Immature natural killer cell (primary cell): Measurements from ENCODE around the gene RRP7A. TPM values are rescaled to one million over a fixed set of nuclear protein-coding genes. Genes with fewer than 3 reads are reported as not detected.
"Not testable (repeated sequence)": the region's sequence is repeated elsewhere in the genome, so short reads cannot be mapped to it uniquely, and the experiment has no call there.

Experiments
- DNase-seq, 3 donors: peaks; one replicate each; pipeline ENCODE4 v3.0.0; 2022; ENCODE audit warnings: mixed read lengths in 1 of 3
- H3K27ac Mint-ChIP-seq, 6 donors: one replicate each; pipeline ENCODE4 v1.8.0; 2020; ENCODE audit warnings: mixed read lengths in 6 of 6, mild to moderate bottlenecking in 5 of 6, inconsistent platforms in 4 of 6, moderate library complexity in 3 of 6
- H3K27me3 Mint-ChIP-seq, 3 donors: one replicate each; pipeline ENCODE4 v1.8.0; 2020 to 2021; ENCODE audit warnings: low read depth in 3 of 3, mild to moderate bottlenecking in 3 of 3, mixed read lengths in 3 of 3, moderate library complexity in 3 of 3, inconsistent platforms in 1 of 3
- H3K36me3 Mint-ChIP-seq, 3 donors: one replicate each; pipeline ENCODE4 v1.8.0; 2020; ENCODE audit warnings: mixed read lengths in 3 of 3, inconsistent platforms in 2 of 3, mild to moderate bottlenecking in 2 of 3
- H3K4me1 Mint-ChIP-seq, 2 donors: one replicate each; pipeline ENCODE4 v1.8.0; 2020; ENCODE audit warnings: inconsistent platforms in 2 of 2, mild to moderate bottlenecking in 2 of 2, mixed read lengths in 2 of 2, moderate library complexity in 1 of 2
- H3K4me3 Mint-ChIP-seq, 5 donors: one replicate each; pipeline ENCODE4 v1.8.0; 2020; ENCODE audit warnings: mild to moderate bottlenecking in 5 of 5, mixed read lengths in 5 of 5, inconsistent platforms in 3 of 5, moderate library complexity in 3 of 5
- H3K9me3 Mint-ChIP-seq, 6 donors: one replicate each; pipeline ENCODE4 v1.8.0; 2020; ENCODE audit warnings: mild to moderate bottlenecking in 6 of 6, mixed read lengths in 6 of 6, inconsistent platforms in 4 of 6, moderate library complexity in 3 of 6
- polyA plus RNA-seq, 3 donors: library from polyadenylated mRNA; unstranded; fragments of 300-500 nt; fragmentation: Illumina TruSeq; gene quantifications; one replicate each; pipeline ENCODE4 v1.2.3, GENCODE V29; 2021

Gene RRP7A
- polyA plus RNA-seq, 3 donors from 2014 or later, result 54.3 to 78.2 (median 62.3) TPM

- H3K36me3 Mint-ChIP-seq, result no peaks in the 10 kb centered on the region
These were observed 19.3 kb downstream of the RRP7A start for GRCh38 chr22:42500161-42500835.

GRCh38 chr22:42499773-42500160 lies 19.8 kb downstream of the RRP7A start:
- not testable (repeated sequence) for H3K27ac Mint-ChIP-seq, H3K4me1 Mint-ChIP-seq, H3K9me3 Mint-ChIP-seq

More at GRCh38 chr22:42500161-42500835, 19.3 kb downstream of the RRP7A start:
- peak overlapping the region; percentile 55 to 76 (median 67) for H3K4me3 Mint-ChIP-seq
- DNase-seq, result peak; percentile 69 to 73 (median 71)
- peaks cover 0 to 6% of the 10 kb centered on the region in 2 donors for H3K4me1 Mint-ChIP-seq
- H3K27ac Mint-ChIP-seq, result no peak overlapping the region
- peaks cover 0 to 4% (median 0%) of the 10 kb centered on the region in 3 donors for H3K27me3 Mint-ChIP-seq
- H3K9me3 Mint-ChIP-seq, result peaks cover 0 to 2% (median 0%) of the 10 kb centered on the region in 6 donors

GRCh38 chr22:42495533-42496141 lies 24.0 kb downstream of the RRP7A start:
- not testable (repeated sequence) for H3K27ac Mint-ChIP-seq, H3K36me3 Mint-ChIP-seq, H3K27me3 Mint-ChIP-seq, DNase-seq, H3K4me3 Mint-ChIP-seq, H3K9me3 Mint-ChIP-seq, H3K4me1 Mint-ChIP-seq

More at GRCh38 chr22:42499773-42500160, 19.8 kb downstream of the RRP7A start:
- not testable (repeated sequence) for H3K36me3 Mint-ChIP-seq, H3K27me3 Mint-ChIP-seq, DNase-seq
- H3K4me3 Mint-ChIP-seq, result peak overlapping the region in 4 of 5 donors; percentile 20 to 65 (median 52)

GRCh38 chr22:42493393-42493792 lies 26.2 kb downstream of the RRP7A start:
- H3K27me3 Mint-ChIP-seq, result peaks cover 0 to 7% (median 4%) of the 10 kb centered on the region in 3 donors
- H3K9me3 Mint-ChIP-seq, result peaks cover 0 to 2% (median 0%) of the 10 kb centered on the region in 6 donors

GRCh38 chr22:42492323-42492690 lies 27.3 kb downstream of the RRP7A start:
- Mint-ChIP-seq H3K9me3 (peaks cover 0 to 2% (median 0%) of the 10 kb centered on the region in 6 donors), H3K27me3 (peaks cover 0 to 7% (median 4%) of the 10 kb centered on the region in 3 donors), H3K36me3 (no peaks in the 10 kb centered on the region), H3K4me1 (no peaks in the 10 kb centered on the region), H3K4me3 (no peak overlapping the region), H3K27ac (no peak overlapping the region)
- DNase-seq, result no peak

More at GRCh38 chr22:42493393-42493792, 26.2 kb downstream of the RRP7A start:
- H3K36me3 Mint-ChIP-seq, result no peaks in the 10 kb centered on the region
- no peak overlapping the region for H3K4me3 Mint-ChIP-seq
- H3K4me1 Mint-ChIP-seq, result no peaks in the 10 kb centered on the region
- H3K27ac Mint-ChIP-seq, result no peak overlapping the region
- no peak for DNase-seq

- H3K9me3 Mint-ChIP-seq, result no peaks in the 10 kb centered on the region
- H3K27ac Mint-ChIP-seq, result no peak overlapping the region
- no peaks in the 10 kb centered on the region for H3K36me3 Mint-ChIP-seq
- H3K4me1 Mint-ChIP-seq, result no peaks in the 10 kb centered on the region
- no peak overlapping the region for H3K4me3 Mint-ChIP-seq
- DNase-seq, result no peak
- H3K27me3 Mint-ChIP-seq, result peaks cover 0 to 7% (median 0%) of the 10 kb centered on the region in 3 donors
These were observed 29.3 kb downstream of the RRP7A start for GRCh38 chr22:42490243-42490832.

- DNase-seq, result no peak
- H3K36me3 Mint-ChIP-seq, result no peaks in the 10 kb centered on the region
- no peaks in the 10 kb centered on the region for H3K4me1 Mint-ChIP-seq
- H3K27me3 Mint-ChIP-seq, result peaks cover 0 to 3% (median 0%) of the 10 kb centered on the region in 3 donors
- no peaks in the 10 kb centered on the region for H3K9me3 Mint-ChIP-seq
- H3K4me3 Mint-ChIP-seq, result no peak overlapping the region
- no peak overlapping the region for H3K27ac Mint-ChIP-seq
These were observed 30.6 kb downstream of the RRP7A start for GRCh38 chr22:42489000-42489399.

- Mint-ChIP-seq H3K27me3 (peaks cover 0 to 5% (median 2%) of the 10 kb centered on the region in 3 donors), H3K4me1 (no peaks in the 10 kb centered on the region), H3K36me3 (no peaks in the 10 kb centered on the region), H3K9me3 (no peaks in the 10 kb centered on the region), H3K27ac (no peak overlapping the region), H3K4me3 (no peak overlapping the region)
- no peak for DNase-seq
These were observed 35.1 kb downstream of the RRP7A start for GRCh38 chr22:42484506-42484905.

GRCh38 chr22:42483610-42484223 lies 35.9 kb downstream of the RRP7A start:
- H3K36me3 Mint-ChIP-seq, H3K4me3 Mint-ChIP-seq, DNase-seq, H3K9me3 Mint-ChIP-seq, H3K27ac Mint-ChIP-seq, H3K27me3 Mint-ChIP-seq, H3K4me1 Mint-ChIP-seq: not testable (repeated sequence)

GRCh38 chr22:42475122-42475521 lies 44.5 kb downstream of the RRP7A start:
- no peak for DNase-seq
- Mint-ChIP-seq H3K27me3 (peaks cover 1 to 4% (median 2%) of the 10 kb centered on the region in 3 donors), H3K36me3 (no peaks in the 10 kb centered on the region), H3K4me3 (no peak overlapping the region), H3K4me1 (peaks cover 8 to 9% of the 10 kb centered on the region in 2 donors), H3K27ac (no peak overlapping the region), H3K9me3 (no peaks in the 10 kb centered on the region)

- H3K36me3 Mint-ChIP-seq, result no peaks in the 10 kb centered on the region
- DNase-seq, result peak in 2 of 3 donors; percentile 6 to 11
- H3K4me3 Mint-ChIP-seq, result no peak overlapping the region
- H3K27me3 Mint-ChIP-seq, result peaks cover 1 to 5% (median 2%) of the 10 kb centered on the region in 3 donors
- H3K4me1 Mint-ChIP-seq, result peaks cover 5% of the 10 kb centered on the region in 2 donors
- no peak overlapping the region for H3K27ac Mint-ChIP-seq
- H3K9me3 Mint-ChIP-seq, result no peaks in the 10 kb centered on the region
These were observed 46.0 kb downstream of the RRP7A start for GRCh38 chr22:42473484-42474193.

GRCh38 chr22:42472671-42473070 lies 46.9 kb downstream of the RRP7A start:
- DNase-seq, result no peak
- Mint-ChIP-seq H3K4me1 (no peaks in the 10 kb centered on the region), H3K27me3 (peaks cover 1 to 6% (median 6%) of the 10 kb centered on the region in 3 donors), H3K27ac (peak overlapping the region in 1 of 6 donors; percentile 38), H3K4me3 (no peak overlapping the region), H3K9me3 (no peaks in the 10 kb centered on the region), H3K36me3 (no peaks in the 10 kb centered on the region)

- no peaks in the 10 kb centered on the region for H3K36me3 Mint-ChIP-seq
- no peaks in the 10 kb centered on the region for H3K4me1 Mint-ChIP-seq
- H3K27ac Mint-ChIP-seq, result no peak overlapping the region
- no peaks in the 10 kb centered on the region for H3K9me3 Mint-ChIP-seq
- H3K27me3 Mint-ChIP-seq, result peaks cover 1 to 6% (median 6%) of the 10 kb centered on the region in 3 donors
- no peak for DNase-seq
- H3K4me3 Mint-ChIP-seq, result no peak overlapping the region
These were observed 48.2 kb downstream of the RRP7A start for GRCh38 chr22:42471441-42471840.
